Neural cell (in vitro differentiated cells): ENCODE data around the gene B4GALNT3. TPM values are rescaled to one million over a fixed set of nuclear protein-coding genes. Genes with fewer than 3 reads are reported as not detected.

ENCODE experiments used
- H2AFZ ChIP-seq: fragments of 200-600, 300-800 bp; sonication (generic), shearing (Covaris generic); 2 replicates; pipeline ENCODE4 v1.6.0; 2014; ENCODE audit warnings: low read depth, mild to moderate bottlenecking, antibody characterized with exemption, low read length, moderate library complexity
- H3F3A ChIP-seq: fragments of 200-600 bp; shearing (Covaris generic); 2 replicates; pipeline ENCODE4 v1.6.1; 2016; ENCODE audit warnings: mild to moderate bottlenecking, moderate library complexity, mixed read lengths, antibody characterized with exemption, low read length; ENCODE audit not compliant: insufficient read depth, poor library complexity, severe bottlenecking
- H3K27ac ChIP-seq: fragments of 200-600, 300-800 bp; sonication (generic), shearing (Covaris generic); 2 replicates; pipeline ENCODE4 v1.5.1; 2014; ENCODE audit warnings: mild to moderate bottlenecking, low read length, moderate library complexity
- H3K27me3 ChIP-seq: fragments of 300-800, 200-600 bp; sonication (generic), shearing (Covaris generic); 2 replicates; pipeline ENCODE4 v1.6.0; 2014; ENCODE audit warnings: mild to moderate bottlenecking, low read depth, low read length, moderate library complexity; ENCODE audit not compliant: insufficient read depth
- H3K36me3 ChIP-seq: fragments of 300-800, 200-600 bp; sonication (generic), shearing (Covaris generic); 2 replicates; pipeline ENCODE4 v1.5.1; 2014; ENCODE audit warnings: mild to moderate bottlenecking, antibody characterized with exemption, low read length, moderate library complexity; ENCODE audit not compliant: insufficient read depth
- H3K4me2 ChIP-seq: fragments of 300-800, 200-600 bp; sonication (generic), shearing (Covaris generic); 2 replicates; pipeline ENCODE4 v1.6.0; 2014; ENCODE audit warnings: mild to moderate bottlenecking, low read length
- H3K4me3 ChIP-seq: fragments of 300-800, 200-600 bp; sonication (generic), shearing (Covaris generic); 2 replicates; pipeline ENCODE4 v1.5.1; 2014; ENCODE audit warnings: mild to moderate bottlenecking, low read length, moderate library complexity
- H3K79me2 ChIP-seq: fragments of 200-600 bp; shearing (Covaris generic); replicated peaks from 2 replicates; pipeline ENCODE4 v1.6.0; 2014; ENCODE audit warnings: mild to moderate bottlenecking, low read length, moderate library complexity; ENCODE audit not compliant: insufficient read depth
- H3K9ac ChIP-seq: fragments of 300-800, 200-600 bp; sonication (generic), shearing (Covaris generic); 2 replicates; pipeline ENCODE4 v1.6.1; 2016; ENCODE audit warnings: mild to moderate bottlenecking, low read length, mixed read lengths
- H3K9me2 ChIP-seq: fragments of 200-600 bp; shearing (Covaris generic); 2 replicates; pipeline ENCODE4 v1.6.1; 2016; ENCODE audit warnings: mild to moderate bottlenecking, low read length, mixed read lengths; ENCODE audit not compliant: insufficient read depth
- H3K9me3 ChIP-seq: fragments of 200-600, 300-800 bp; sonication (generic), shearing (Covaris generic); 2 replicates; pipeline ENCODE4 v1.6.1; 2016; ENCODE audit warnings: mild to moderate bottlenecking, mixed run types, low read length, moderate library complexity, mixed read lengths
- H4K20me1 ChIP-seq: fragments of 200-600 bp; shearing (Covaris generic); 2 replicates; pipeline ENCODE4 v1.6.1; 2016; ENCODE audit warnings: mild to moderate bottlenecking, mixed run types; ENCODE audit not compliant: insufficient read depth
- EP300 ChIP-seq: fragments of 450-650 bp; conservative IDR thresholded peaks from 2 replicates; pipeline ENCODE4 v1.6.1; 2014; ENCODE audit warnings: antibody characterized with exemption, mild to moderate bottlenecking, moderate library complexity; ENCODE audit not compliant: poor library complexity, severe bottlenecking
- EZH2 ChIP-seq: fragments of 200-600, 300-800 bp; shearing (Covaris generic), sonication (generic); IDR thresholded peaks from 2 replicates; pipeline ENCODE4 v1.6.1; 2014; ENCODE audit warnings: antibody characterized with exemption, low read length, borderline replicate concordance, mild to moderate bottlenecking; ENCODE audit not compliant: insufficient read depth, poor library complexity, severe bottlenecking
- MXI1 ChIP-seq: fragments of 450-650 bp; conservative IDR thresholded peaks from 2 replicates; pipeline ENCODE4 v1.6.1; 2014; ENCODE audit warnings: antibody characterized with exemption, mild to moderate bottlenecking; ENCODE audit not compliant: poor library complexity, severe bottlenecking
- POLR2AphosphoS5 ChIP-seq: IDR thresholded peaks from 2 replicates; pipeline ENCODE4 v1.6.1; 2012
- RAD21 ChIP-seq: fragments of 450-650 bp; conservative IDR thresholded peaks from 2 replicates; pipeline ENCODE4 v1.6.1; 2014; ENCODE audit warnings: antibody characterized with exemption, mild to moderate bottlenecking, moderate library complexity
- SMC3 ChIP-seq: fragments of 450-650 bp; conservative IDR thresholded peaks from 2 replicates; pipeline ENCODE4 v1.6.1; 2014; ENCODE audit warnings: antibody characterized with exemption, mild to moderate bottlenecking, moderate library complexity; ENCODE audit not compliant: poor library complexity
- TAF1 ChIP-seq: IDR thresholded peaks from 2 replicates; pipeline ENCODE4 v1.6.1; 2012; ENCODE audit warnings: low read depth
- polyA plus RNA-seq: library from polyadenylated mRNA; depleted of rRNA; stranded (reverse); fragments of >200 nt; gene quantifications from 2 replicates; pipeline ENCODE4 v1.2.3, GENCODE V29; 2014
- TF ChIP-seq, protein P1 (sequence below): IDR thresholded peaks from 2 replicates; pipeline ENCODE4 v1.6.1; 2012; ENCODE audit warnings: borderline replicate concordance
- TF ChIP-seq, protein P2 (sequence below): fragments of 450-650 bp; IDR thresholded peaks from 2 replicates; pipeline ENCODE4 v1.5.1; 2014; ENCODE audit warnings: antibody characterized with exemption, mild to moderate bottlenecking, moderate library complexity; ENCODE audit not compliant: poor library complexity, severe bottlenecking

B4GALNT3 gene
- polyA plus RNA-seq, 1 donor from 2014 or later = 6.7 TPM

DNA sequence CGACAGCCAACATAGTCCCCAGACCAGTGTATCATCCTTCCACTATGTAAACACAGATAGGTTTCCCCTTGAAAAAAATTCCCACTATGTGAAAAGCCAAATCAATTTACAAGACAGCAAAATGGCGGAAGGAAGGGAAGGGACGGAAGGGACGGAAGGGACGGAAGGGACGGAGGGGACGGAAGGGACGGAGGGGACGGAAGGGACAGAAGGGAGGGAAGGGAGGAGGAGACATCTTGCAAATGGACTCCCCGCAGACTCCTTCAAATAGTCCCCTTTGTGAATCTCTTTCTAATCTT is 128.2 kb downstream of the B4GALNT3 start:
- H3K4me2 ChIP-seq = no peak overlapping the region
- no peaks in the 10 kb centered on the region for H3K79me2 ChIP-seq
- no peak overlapping the region for H3K9ac ChIP-seq
- no peak overlapping the region for H3K4me3 ChIP-seq
- H4K20me1 ChIP-seq = no peaks in the 10 kb centered on the region
- H3K27me3 ChIP-seq = no peaks in the 10 kb centered on the region
- TF ChIP-seq SMC3 = no peak
- no peak for TF ChIP-seq TAF1
- no peak for TF ChIP-seq MXI1
- TF ChIP-seq, protein P1, sequence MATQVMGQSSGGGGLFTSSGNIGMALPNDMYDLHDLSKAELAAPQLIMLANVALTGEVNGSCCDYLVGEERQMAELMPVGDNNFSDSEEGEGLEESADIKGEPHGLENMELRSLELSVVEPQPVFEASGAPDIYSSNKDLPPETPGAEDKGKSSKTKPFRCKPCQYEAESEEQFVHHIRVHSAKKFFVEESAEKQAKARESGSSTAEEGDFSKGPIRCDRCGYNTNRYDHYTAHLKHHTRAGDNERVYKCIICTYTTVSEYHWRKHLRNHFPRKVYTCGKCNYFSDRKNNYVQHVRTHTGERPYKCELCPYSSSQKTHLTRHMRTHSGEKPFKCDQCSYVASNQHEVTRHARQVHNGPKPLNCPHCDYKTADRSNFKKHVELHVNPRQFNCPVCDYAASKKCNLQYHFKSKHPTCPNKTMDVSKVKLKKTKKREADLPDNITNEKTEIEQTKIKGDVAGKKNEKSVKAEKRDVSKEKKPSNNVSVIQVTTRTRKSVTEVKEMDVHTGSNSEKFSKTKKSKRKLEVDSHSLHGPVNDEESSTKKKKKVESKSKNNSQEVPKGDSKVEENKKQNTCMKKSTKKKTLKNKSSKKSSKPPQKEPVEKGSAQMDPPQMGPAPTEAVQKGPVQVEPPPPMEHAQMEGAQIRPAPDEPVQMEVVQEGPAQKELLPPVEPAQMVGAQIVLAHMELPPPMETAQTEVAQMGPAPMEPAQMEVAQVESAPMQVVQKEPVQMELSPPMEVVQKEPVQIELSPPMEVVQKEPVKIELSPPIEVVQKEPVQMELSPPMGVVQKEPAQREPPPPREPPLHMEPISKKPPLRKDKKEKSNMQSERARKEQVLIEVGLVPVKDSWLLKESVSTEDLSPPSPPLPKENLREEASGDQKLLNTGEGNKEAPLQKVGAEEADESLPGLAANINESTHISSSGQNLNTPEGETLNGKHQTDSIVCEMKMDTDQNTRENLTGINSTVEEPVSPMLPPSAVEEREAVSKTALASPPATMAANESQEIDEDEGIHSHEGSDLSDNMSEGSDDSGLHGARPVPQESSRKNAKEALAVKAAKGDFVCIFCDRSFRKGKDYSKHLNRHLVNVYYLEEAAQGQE = no peak
- TF ChIP-seq POLR2AphosphoS5 = no peak
- TF ChIP-seq EZH2 = no peak
- TF ChIP-seq RAD21 = no peak
- TF ChIP-seq, protein P2, sequence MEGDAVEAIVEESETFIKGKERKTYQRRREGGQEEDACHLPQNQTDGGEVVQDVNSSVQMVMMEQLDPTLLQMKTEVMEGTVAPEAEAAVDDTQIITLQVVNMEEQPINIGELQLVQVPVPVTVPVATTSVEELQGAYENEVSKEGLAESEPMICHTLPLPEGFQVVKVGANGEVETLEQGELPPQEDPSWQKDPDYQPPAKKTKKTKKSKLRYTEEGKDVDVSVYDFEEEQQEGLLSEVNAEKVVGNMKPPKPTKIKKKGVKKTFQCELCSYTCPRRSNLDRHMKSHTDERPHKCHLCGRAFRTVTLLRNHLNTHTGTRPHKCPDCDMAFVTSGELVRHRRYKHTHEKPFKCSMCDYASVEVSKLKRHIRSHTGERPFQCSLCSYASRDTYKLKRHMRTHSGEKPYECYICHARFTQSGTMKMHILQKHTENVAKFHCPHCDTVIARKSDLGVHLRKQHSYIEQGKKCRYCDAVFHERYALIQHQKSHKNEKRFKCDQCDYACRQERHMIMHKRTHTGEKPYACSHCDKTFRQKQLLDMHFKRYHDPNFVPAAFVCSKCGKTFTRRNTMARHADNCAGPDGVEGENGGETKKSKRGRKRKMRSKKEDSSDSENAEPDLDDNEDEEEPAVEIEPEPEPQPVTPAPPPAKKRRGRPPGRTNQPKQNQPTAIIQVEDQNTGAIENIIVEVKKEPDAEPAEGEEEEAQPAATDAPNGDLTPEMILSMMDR = no peak
- TF ChIP-seq EP300 = no peak
- H3K9me2 ChIP-seq = no peaks in the 10 kb centered on the region
- H3K27ac ChIP-seq = no peak overlapping the region
- H3K9me3 ChIP-seq = no peaks in the 10 kb centered on the region
- H3F3A ChIP-seq = no peaks in the 10 kb centered on the region
- H3K36me3 ChIP-seq = no peaks in the 10 kb centered on the region
- H2AFZ ChIP-seq = no peak overlapping the region

DNA sequence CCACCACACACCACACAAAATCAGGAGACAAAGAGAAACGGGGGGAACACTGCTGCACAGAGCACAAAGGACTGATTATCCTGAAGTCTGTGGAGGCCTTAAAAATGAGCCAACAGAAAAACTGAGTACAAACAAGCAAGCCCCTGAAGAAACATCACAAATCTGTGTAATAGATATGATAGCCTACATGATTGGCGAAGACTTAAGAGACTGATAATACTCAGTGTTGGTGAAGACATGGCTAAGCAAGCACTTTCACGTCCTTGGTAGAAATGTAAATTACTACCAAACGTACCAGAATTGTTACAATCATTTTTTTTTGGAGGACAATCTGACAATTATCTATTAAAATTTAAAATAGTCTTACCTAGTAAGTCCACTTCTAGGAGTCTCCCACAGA is 128.9 kb downstream of the B4GALNT3 start:
- H3K9me2 ChIP-seq = no peaks in the 10 kb centered on the region
- no peaks in the 10 kb centered on the region for H3K9me3 ChIP-seq
- no peaks in the 10 kb centered on the region for H4K20me1 ChIP-seq
- H3K4me3 ChIP-seq = no peak overlapping the region
- H3K36me3 ChIP-seq = no peaks in the 10 kb centered on the region
- H3F3A ChIP-seq = no peaks in the 10 kb centered on the region
- H3K27ac ChIP-seq = no peak overlapping the region
- no peak overlapping the region for H2AFZ ChIP-seq
- no peak overlapping the region for H3K4me2 ChIP-seq
- no peak overlapping the region for H3K9ac ChIP-seq
- H3K27me3 ChIP-seq = no peaks in the 10 kb centered on the region
- TF ChIP-seq, protein P1 = no peak
- TF ChIP-seq, protein P2 = no peak
- no peaks in the 10 kb centered on the region for H3K79me2 ChIP-seq
